PC-9 (cell line): ENCODE results near the gene HECTD1. TPM values are rescaled to one million over a fixed set of nuclear protein-coding genes. Genes with fewer than 3 reads are reported as not detected.

Experiments used
- BruUV-seq: library from RNA; stranded (reverse); fragments of 400-500 nt; replicated peaks from 2 replicates; lab custom pipeline; 2021; lab: Mats Ljungman, UMichigan
- CTCF ChIA-PET: fragments of 300-600 bp; sonication (Branson Sonifier 250); formaldehyde crosslinking; loops from one replicate; lab custom pipeline; 2022; ENCODE audit warnings: antibody characterized with exemption; lab: Charles Lee
- POLR2A ChIA-PET: fragments of 300-600 bp; sonication (Branson Sonifier 250); formaldehyde crosslinking; loops from one replicate; lab custom pipeline; 2022; ENCODE audit warnings: antibody characterized with exemption; ENCODE audit not compliant: unreplicated experiment; lab: Charles Lee
- DNase-seq, 2 experiments: peaks; one replicate each; pipeline versions ENCODE4 v3.0.0 to v3.0.0-alpha.2; 2015 to 2022; ENCODE audit warnings: mixed read lengths in 1 of 2
- H2AFZ ChIP-seq: fragments of 200-600 bp; sonication (generic); 2 replicates; pipeline ENCODE4 v1.8.1; 2017; ENCODE audit warnings: antibody characterized with exemption
- H3F3A ChIP-seq: fragments of 200-600 bp; sonication (generic); 2 replicates; pipeline ENCODE4 v1.8.1; 2017; ENCODE audit warnings: antibody characterized with exemption, mild to moderate bottlenecking, low read depth; ENCODE audit not compliant: insufficient read depth
- H3K27ac ChIP-seq: fragments of 200-600 bp; sonication (generic); 2 replicates; pipeline ENCODE4 v1.6.1; 2016; ENCODE audit warnings: mixed run types
- H3K27me3 ChIP-seq: fragments of 200-600 bp; sonication (generic); 2 replicates; pipeline ENCODE4 v1.6.1; 2016; ENCODE audit warnings: low read depth, mixed run types; ENCODE audit not compliant: insufficient read depth
- H3K36me3 ChIP-seq: fragments of 200-600 bp; sonication (generic); 2 replicates; pipeline ENCODE4 v1.6.1; 2016; ENCODE audit warnings: low read depth, mixed run types
- H3K4me1 ChIP-seq: fragments of 200-600 bp; sonication (generic); replicated peaks from 2 replicates; pipeline ENCODE4 v1.6.1; 2016; ENCODE audit warnings: mixed run types; ENCODE audit not compliant: insufficient read depth
- H3K4me2 ChIP-seq: fragments of 200-600 bp; sonication (generic); 2 replicates; pipeline ENCODE4 v1.6.1; 2017; ENCODE audit warnings: mixed run types
- H3K4me3 ChIP-seq: fragments of 200-600 bp; sonication (generic); 2 replicates; pipeline ENCODE4 v1.6.1; 2016; ENCODE audit warnings: mixed run types
- H3K79me2 ChIP-seq: fragments of 200-600 bp; sonication (generic); 2 replicates; pipeline ENCODE4 v1.6.1; 2017; ENCODE audit warnings: low read depth, mixed run types
- H3K9me2 ChIP-seq: fragments of 200-600 bp; sonication (generic); 2 replicates; pipeline ENCODE4 v1.8.1; 2017; ENCODE audit warnings: mild to moderate bottlenecking; ENCODE audit not compliant: insufficient read depth
- H3K9me3 ChIP-seq: fragments of 200-600 bp; sonication (generic); 2 replicates; pipeline ENCODE4 v1.8.1; 2016; ENCODE audit warnings: low read depth; ENCODE audit not compliant: insufficient read depth
- H4K20me1 ChIP-seq: fragments of 200-600 bp; sonication (generic); 2 replicates; pipeline ENCODE4 v1.8.1; 2017; ENCODE audit not compliant: insufficient read depth
- CTCF ChIP-seq: fragments of 200-600 bp; sonication (generic); conservative IDR thresholded peaks from 2 replicates; pipeline ENCODE4 v1.6.1; 2017; ENCODE audit warnings: mixed run types, antibody characterized with exemption, mild to moderate bottlenecking, moderate library complexity
- EZH2 ChIP-seq: fragments of 200-600 bp; sonication (generic); IDR thresholded peaks from 2 replicates; pipeline ENCODE4 v1.8.0; 2017; ENCODE audit warnings: antibody characterized with exemption, low read depth
- intact Hi-C: fragments of 100-400 bp; cut with micrococcal nuclease; formaldehyde crosslinking; loops from one replicate; pipeline ENCODE4 v1.10.0; 2022; ENCODE audit not compliant: unreplicated experiment
- total RNA-seq: library from RNA; stranded (reverse); gene quantifications from 2 replicates; pipeline ENCODE4 v1.2.3, GENCODE V29; 2021

Gene HECTD1
- total RNA-seq, 1 experiment from 2014 or later, result 93.9 TPM

- no peak overlapping the region for H2AFZ ChIP-seq
- no peaks in the 10 kb centered on the region for H4K20me1 ChIP-seq
- no peaks in the 10 kb centered on the region for H3K36me3 ChIP-seq
- ChIA-PET CTCF (no interaction called here), POLR2A (no interaction called here)
- H3K4me2 ChIP-seq, result no peak overlapping the region
- H3K4me3 ChIP-seq, result no peak overlapping the region
- BruUV-seq, result no TSS peak
- H3K4me1 ChIP-seq, result no peaks in the 10 kb centered on the region
- no peaks in the 10 kb centered on the region for H3K9me3 ChIP-seq
- DNase-seq, result no peak
- H3K27ac ChIP-seq, result no peak overlapping the region
- TF ChIP-seq EZH2 (no peak), CTCF (no peak)
- H3K27me3 ChIP-seq, result no peaks in the 10 kb centered on the region
- no peaks in the 10 kb centered on the region for H3F3A ChIP-seq
- H3K9me2 ChIP-seq, result no peaks in the 10 kb centered on the region
- intact Hi-C loops, result no loop called here
- H3K79me2 ChIP-seq, result no peaks in the 10 kb centered on the region
Observed at GRCh38 chr14:31216359-31216758, 8.8 kb upstream of the HECTD1 start.

GRCh38 chr14:31212893-31213292 is 5.3 kb upstream of the HECTD1 start:
- Histone ChIP-seq H3F3A (peaks cover 13% of the 10 kb centered on the region; the same call in 1 of the 2 replicates), H3K4me3 (no peak overlapping the region), H3K4me1 (peaks cover 13% of the 10 kb centered on the region), H3K9me3 (no peaks in the 10 kb centered on the region), H4K20me1 (no peaks in the 10 kb centered on the region), H3K27me3 (no peaks in the 10 kb centered on the region), H3K79me2 (no peaks in the 10 kb centered on the region), H2AFZ (no peak overlapping the region), H3K4me2 (no peak overlapping the region), H3K9me2 (no peaks in the 10 kb centered on the region), H3K36me3 (no peaks in the 10 kb centered on the region), H3K27ac (no peak overlapping the region)
- CTCF ChIA-PET, result no interaction called here
- no peak for TF ChIP-seq EZH2
- TF ChIP-seq CTCF, result no peak
- POLR2A ChIA-PET, result no interaction called here
- BruUV-seq, result no TSS peak
- intact Hi-C loops, result no loop called here
- DNase-seq, result no peak

GRCh38 chr14:31209605-31210004 is 2.0 kb upstream of the HECTD1 start:
- intact Hi-C loops, result loop anchor here (2.0 kb wide), 1 partner anchor 53 kb away; no protein-coding TSS in a partner anchor
- H3K27me3 ChIP-seq, result no peaks in the 10 kb centered on the region
- ChIA-PET CTCF (no interaction called here), POLR2A (interaction anchor here (0.6 to 1.0 kb wide), 2 partner anchors 205 to 210 kb away, joined by 3 to 4 read pairs; partner anchors contain the start of gene HEATR5A)
- no peak overlapping the region for H3K4me3 ChIP-seq
- DNase-seq, result no peak
- peaks cover 26% of the 10 kb centered on the region for H3K4me1 ChIP-seq
- peaks cover 6% of the 10 kb centered on the region; the same call in 1 of the 2 replicates for H4K20me1 ChIP-seq
- no peaks in the 10 kb centered on the region for H3K9me2 ChIP-seq
- peaks cover 28% of the 10 kb centered on the region for H3K79me2 ChIP-seq
- BruUV-seq, result no TSS peak
- no peak overlapping the region for H3K27ac ChIP-seq
- H3K9me3 ChIP-seq, result no peaks in the 10 kb centered on the region
- no peaks in the 10 kb centered on the region for H3K36me3 ChIP-seq
- TF ChIP-seq CTCF (no peak), EZH2 (no peak)
- H3K4me2 ChIP-seq, result no peak overlapping the region
- no peak overlapping the region for H2AFZ ChIP-seq
- H3F3A ChIP-seq, result peaks cover 13% of the 10 kb centered on the region; the same call in 1 of the 2 replicates
